NCI-H1417 (cell line): ENCODE data around the gene RRAS2.
"Not testable (repeated sequence)": the region's sequence is repeated elsewhere in the genome, so short reads cannot be mapped to it uniquely, and the experiment has no call there.

Experiments
- DNase-seq, 3 experiments: peaks; one replicate each; lab custom pipeline; 2025; lab: John Stamatoyannopoulos, UW

Gene RRAS2

GRCh38 chr11:14255238-14255534 lies 103.8 kb downstream of the RRAS2 start:
- DNase-seq, result no peak

DNA sequence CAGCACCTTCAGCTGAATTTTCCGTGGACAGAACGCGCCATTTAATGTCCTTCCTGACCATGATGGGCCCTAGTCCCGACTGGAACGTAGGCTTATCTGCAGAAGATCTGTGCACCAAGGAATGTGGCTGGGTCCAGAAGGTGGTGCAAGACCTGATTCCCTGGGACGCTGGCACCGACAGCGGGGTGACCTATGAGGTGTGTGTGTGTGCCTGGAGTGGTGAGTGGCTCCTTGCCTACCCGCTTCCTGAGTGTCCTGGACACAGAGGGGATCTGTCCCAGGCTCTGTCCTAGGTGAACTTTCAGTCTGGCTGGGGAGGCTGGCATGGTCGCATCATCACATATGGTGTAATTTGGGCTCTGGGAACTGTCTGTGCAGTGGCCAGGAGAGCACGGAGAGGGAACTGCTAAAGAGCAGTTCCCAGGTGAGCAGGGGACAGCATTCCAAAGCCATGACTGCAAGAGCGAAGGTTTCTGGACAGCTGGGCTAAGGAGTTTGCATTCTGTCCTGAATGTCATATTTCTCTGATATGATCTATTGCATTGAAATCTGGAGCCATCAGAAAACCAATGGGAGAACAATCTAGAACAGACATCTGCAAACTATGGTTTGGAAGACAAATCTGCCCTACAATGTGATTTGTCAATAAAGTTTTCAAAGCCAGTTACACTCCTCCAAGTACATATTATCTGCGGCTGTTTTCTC lies 104.3 kb downstream of the RRAS2 start:
- no peak for DNase-seq

- no peak for DNase-seq
Measured at GRCh38 chr11:14253840-14254239, 105.1 kb downstream of the RRAS2 start.

- DNase-seq, result peak in 2 of 3 experiments; percentile 2 to 20
Measured at GRCh38 chr11:14253421-14253820, 105.6 kb downstream of the RRAS2 start.

GRCh38 chr11:14252501-14252900 lies 106.5 kb downstream of the RRAS2 start:
- not testable (repeated sequence) for DNase-seq

GRCh38 chr11:14251754-14252153 lies 107.2 kb downstream of the RRAS2 start:
- DNase-seq, result no peak

- DNase-seq, result peak; percentile 65 to 87 (median 81)
Measured at GRCh38 chr11:14249121-14249963, 109.6 kb downstream of the RRAS2 start.

DNA sequence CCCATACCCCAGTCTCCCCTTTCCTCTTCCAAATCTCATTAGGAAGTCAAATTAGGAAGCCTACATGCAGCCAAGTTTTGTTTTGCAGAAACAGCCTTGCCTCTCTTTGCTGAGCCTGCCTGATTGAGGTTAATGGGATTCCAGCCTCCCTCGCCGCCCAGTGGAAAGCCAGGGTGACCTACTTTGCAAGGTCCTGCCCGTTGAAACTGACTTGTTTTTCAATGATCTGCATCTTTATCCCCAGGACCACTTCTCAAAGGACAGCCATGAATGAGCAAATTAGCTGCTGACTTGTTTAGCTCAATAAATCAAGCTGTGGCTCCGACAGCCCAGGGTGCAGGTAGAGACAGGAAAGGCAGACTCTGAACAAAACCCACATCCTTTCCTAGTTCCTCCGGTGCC lies 110.4 kb downstream of the RRAS2 start:
- DNase-seq, result peak in 2 of 3 experiments; percentile 44 to 80

DNA sequence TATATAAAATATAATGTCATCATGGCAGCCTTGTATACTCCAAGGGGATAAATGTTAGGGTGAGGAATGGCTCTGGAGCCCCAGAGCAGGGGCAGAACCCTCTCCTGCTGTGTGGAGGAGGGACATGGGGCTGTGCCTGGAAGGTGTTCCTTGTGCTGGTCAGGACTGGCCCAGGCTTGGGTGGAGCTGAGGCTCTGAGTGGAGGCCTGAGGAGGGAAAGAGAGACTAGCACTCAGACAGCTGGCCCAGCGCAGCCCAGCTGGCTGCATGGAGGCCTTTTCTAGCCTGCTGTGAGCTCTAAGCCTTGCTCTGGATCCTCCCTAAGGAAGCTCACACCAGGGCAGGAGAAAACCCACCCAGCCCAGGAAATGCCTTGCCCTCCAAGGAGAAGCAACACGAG lies 113.5 kb downstream of the RRAS2 start:
- DNase-seq, result no peak

- no peak for DNase-seq
Measured at GRCh38 chr11:14244926-14245325, 114.1 kb downstream of the RRAS2 start.

DNA sequence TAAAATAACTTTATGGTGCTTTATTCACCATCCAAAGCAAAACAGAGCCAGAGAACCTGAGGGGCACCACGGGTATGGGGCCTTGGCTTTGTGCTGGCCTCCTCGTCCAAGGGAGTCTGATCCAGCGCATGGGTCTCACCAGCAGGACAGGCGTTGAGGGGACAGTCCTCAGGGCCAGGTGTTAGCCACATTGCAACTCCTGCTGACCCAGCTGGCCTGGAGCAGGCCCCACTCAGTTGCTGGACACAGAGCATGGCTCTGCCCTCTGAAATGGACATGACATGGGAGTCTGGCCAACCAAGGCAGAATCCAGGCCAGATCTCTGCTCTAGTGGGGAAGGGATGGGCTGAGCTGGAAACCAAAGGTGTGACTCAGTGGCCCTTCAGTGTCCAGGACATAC lies 116.2 kb downstream of the RRAS2 start:
- DNase-seq, result no peak

- DNase-seq, result no peak
Measured at GRCh38 chr11:14242187-14242586, 116.8 kb downstream of the RRAS2 start.

DNA sequence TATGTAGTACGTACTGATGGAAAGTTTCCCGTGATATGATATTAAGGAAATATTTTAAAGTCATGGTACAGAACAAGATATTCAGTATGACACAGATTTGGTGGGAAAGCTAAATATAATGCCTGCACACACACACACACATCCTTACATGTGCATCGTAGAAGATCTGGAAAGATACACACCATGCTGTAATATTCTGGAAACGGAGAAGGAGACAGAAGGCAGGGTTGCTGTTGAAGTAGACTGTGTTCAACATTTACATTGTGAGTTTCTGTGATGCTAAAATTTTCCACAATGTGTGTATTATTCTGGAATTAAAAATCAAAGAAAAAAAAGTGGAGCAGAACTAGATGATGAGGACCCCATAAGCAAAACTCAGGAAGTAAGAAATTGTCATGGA lies 118.0 kb downstream of the RRAS2 start:
- DNase-seq, result no peak

DNA sequence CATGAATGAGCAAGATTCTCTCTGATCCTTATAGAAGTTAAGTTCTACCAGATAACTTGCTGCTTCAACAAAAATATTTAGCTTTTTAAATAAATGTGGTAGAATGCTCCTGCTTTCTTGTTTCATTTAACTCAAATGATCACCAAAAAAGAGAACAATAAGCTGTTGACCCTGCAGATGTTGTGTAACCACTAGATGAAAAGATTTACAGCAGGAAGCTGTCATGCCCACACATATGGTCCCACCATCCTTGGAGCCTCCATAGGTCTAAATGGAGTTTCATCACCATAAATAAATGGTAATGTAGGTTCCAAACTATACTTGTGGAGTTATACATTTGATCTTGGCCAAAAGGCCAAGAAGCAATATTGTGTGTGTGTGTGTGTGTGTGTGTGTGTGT lies 118.8 kb downstream of the RRAS2 start:
- no peak for DNase-seq

DNA sequence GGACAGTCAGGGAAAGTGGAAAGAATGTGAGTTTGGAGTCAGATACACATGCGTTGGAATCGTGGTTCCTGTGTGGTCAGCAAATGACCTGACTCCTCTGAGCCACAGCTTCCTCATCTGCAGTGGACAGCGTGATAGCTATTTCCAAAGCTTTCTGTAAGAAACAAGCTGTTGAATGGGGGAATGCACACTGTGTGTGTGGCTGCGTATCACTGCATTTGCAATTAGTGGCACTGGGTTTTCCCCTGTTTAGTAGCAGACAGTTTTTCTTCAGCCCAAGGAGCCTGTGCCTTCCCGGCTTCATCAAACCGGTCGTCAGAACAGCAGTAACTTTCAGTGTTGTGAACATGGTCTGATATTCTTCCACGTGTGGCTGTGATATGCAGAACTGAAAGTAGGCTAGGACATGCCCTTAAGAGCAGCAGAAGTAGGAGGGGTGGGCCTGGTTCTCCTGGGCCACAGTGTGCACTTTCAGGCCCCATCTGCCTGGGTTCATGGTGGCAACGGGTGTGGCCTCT lies 121.5 kb downstream of the RRAS2 start:
- no peak for DNase-seq

- no peak for DNase-seq
Measured at GRCh38 chr11:14235701-14236100, 123.3 kb downstream of the RRAS2 start.

DNA sequence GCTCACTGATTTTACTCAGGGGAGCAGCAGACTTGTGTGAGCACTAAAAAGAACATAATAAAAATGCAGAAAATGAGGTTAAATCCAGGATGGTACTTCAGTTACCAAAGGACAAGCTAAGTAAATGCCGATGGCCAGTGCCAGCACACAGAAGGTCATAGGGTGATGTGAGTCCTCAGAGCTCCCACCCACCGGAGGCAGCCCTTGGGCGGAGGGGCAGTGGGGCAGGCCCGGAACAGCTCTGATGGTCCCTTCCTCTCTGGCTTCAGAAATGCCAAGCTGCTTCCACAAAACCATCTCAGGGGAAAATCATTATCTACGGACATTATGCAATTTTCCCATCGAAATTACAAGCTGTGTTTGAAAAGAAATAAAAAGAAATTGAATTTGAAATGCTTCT lies 124.5 kb downstream of the RRAS2 start:
- DNase-seq, result no peak

GRCh38 chr11:14232652-14233051 lies 126.3 kb downstream of the RRAS2 start:
- DNase-seq, result no peak

GRCh38 chr11:14230407-14230806 lies 128.6 kb downstream of the RRAS2 start:
- DNase-seq, result no peak

DNA sequence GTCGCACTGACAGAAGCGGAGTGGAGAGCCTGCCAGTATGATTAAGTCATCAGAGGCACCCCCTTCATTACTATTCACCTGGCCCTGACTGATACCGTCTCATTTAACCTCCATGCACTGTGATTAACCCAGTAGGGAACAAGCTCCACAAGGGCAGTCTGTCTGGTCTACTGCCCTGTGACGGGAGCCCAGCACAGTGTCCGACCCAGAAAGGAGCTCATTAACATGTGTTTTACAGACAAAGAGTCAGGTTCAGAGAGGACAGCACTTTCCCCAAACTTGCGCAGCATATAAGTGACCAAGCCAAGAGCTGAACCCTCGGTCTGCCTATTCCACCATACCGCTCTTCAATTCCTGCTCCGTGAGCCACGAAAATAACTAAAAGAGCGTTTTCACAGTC lies 129.5 kb downstream of the RRAS2 start:
- peak in 2 of 3 experiments; percentile 5 to 24 for DNase-seq

DNA sequence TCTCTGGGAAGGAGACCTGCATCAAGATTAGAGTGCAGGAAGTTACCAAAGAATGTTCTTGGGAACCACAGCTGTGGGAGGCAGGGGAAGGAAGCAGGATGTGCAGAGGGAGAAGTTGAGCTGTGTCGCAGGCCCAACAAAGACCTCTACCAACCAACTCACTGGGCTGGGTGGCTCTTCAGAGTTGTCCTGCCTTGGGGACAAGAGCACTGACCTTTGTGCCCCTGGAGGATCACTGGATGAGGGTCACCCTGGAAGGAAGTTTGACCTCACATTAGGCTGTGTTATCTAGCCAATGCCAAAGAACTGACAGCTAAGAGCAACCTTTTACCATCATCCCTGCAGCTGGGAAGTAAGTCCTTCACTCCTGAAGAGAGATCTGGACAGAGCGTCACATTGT lies 130.6 kb downstream of the RRAS2 start:
- no peak for DNase-seq
